Measurements from ENCODE around the gene RAB43.
"Not testable (repeated sequence)": the region's sequence is repeated elsewhere in the genome, so short reads cannot be mapped to it uniquely, and the experiment has no call there.

RAB43 gene

DNA sequence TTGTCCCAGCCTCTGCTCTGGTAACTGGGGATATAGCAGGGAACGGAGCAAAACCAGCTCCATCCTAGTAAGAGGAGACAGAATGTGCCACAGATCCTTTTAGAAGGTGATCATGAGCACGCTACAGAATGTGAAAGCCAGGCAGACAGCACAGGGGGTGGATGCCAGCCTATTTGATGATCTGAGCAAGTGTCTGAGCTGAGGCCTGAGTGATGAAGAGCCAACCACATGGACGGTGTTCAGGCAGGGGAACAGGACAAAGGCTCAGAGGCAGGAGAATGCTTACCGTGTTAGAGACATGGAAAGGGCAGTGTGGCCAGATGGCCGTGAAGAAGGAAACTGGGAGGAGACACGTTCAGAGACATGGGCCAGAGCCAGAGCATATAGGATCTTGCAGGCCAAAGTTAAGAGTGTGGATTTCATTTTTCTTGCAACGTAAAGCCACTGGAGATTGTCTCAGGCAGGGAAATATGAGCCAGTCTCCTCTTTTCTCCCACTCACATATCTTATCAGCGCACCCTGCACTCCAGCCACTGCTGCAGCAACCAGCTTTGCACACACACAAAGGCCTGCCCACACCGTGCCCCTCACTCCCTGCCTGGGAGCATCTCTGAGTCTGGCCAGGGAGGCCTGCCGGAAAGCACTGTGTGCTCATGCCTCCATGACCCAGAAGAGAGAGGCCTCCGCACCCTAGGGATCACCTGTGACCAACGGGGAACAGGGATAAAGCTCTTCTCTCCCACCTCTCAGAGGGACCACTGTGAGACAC, 20.1 kb downstream of the RAB43 start:
- DNase-seq (ENCODE audit: extremely low spot score, insufficient read length, low read depth) (no peak), FAIRE-seq (no peak)

DNA sequence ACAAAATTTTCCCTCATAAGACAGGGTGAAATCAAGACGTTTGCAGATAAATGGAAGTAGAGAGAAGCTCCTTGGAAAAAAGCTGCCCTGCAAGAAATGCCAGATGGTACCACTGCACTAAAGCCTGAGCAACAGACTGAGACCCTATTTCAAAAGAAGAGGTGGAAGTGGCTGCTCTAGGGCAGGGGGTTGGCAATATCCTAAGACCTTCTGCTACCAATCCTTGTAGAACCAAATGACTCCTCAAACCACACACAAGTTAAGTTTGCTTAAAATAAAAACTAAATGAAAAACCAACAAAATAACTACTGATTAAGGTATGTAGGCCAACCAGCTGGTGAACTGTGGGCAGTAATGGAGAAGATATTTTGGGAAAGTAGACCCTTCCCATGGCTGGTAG, 21.3 kb downstream of the RAB43 start:
- FAIRE-seq, result no peak
- DNase-seq (ENCODE audit: extremely low spot score, insufficient read length, low read depth), result no peak

DNA sequence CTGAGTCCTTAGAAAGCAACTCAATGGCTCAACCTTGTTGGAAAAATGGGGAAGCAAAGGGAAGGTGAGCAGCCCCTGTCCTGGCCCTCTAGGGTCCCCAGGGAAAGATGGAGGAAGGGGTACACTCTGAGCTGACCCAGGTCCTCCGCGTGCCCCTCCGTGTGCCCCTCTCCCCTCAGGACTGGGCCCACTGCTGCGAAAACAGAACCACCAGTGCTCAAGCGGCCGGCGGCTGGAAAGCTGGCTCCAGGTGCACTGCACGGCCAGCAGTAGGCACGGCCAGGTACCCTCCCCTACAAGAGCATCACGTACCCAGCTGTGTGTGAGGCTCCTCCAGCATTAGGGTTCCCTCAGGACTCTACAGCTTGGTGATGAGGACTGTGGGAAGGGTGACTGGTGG, 26.3 kb downstream of the RAB43 start:
- FAIRE-seq, result no peak
- no peak for DNase-seq (ENCODE audit: extremely low spot score, insufficient read length, low read depth)

DNA sequence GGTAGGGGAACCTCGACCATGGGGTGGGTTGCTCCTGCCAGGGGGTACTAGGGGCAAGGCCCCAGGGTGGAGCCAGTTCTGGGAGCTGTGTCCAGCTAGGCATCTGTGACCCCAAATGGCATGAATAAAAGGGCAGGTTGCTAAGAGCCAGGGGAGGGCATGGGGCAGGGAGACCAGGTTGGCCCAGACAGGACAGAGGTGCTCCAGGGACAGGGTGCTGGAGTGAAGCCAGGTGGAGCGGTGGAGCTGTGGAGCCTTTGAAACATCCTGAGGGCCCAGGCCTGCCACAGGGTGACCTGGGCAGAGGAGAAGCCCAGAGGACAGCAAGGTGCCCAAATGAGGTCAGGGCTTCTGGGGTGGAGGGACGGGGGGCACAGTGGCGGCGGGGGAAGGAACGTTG, 33.3 kb downstream of the RAB43 start:
- not testable (repeated sequence) for DNase-seq (ENCODE audit: extremely low spot score, insufficient read length, low read depth)
- peak; percentile 9 for FAIRE-seq

DNA sequence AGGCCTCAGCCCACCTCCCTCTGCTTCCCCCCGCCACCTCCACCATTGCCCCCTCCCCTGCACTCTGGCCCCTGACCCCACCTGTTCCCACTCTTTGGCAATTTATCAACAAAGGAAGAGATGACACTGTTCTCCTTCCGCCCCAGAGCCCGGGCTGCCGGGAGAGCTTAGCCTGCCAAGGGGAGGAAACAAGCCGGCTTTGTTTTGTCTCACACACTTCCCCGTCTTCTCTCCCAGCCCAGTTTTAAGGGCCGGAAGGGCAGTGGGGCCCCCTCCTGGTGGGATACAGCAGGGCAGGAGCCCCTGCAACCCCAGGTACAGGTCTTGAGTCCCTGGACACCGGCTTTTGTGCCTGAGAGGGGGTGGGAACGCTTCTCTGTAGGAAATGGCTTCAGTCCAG, 33.7 kb downstream of the RAB43 start:
- FAIRE-seq, result peak; percentile 79
- not testable (repeated sequence) for DNase-seq (ENCODE audit: extremely low spot score, insufficient read length, low read depth)

DNA sequence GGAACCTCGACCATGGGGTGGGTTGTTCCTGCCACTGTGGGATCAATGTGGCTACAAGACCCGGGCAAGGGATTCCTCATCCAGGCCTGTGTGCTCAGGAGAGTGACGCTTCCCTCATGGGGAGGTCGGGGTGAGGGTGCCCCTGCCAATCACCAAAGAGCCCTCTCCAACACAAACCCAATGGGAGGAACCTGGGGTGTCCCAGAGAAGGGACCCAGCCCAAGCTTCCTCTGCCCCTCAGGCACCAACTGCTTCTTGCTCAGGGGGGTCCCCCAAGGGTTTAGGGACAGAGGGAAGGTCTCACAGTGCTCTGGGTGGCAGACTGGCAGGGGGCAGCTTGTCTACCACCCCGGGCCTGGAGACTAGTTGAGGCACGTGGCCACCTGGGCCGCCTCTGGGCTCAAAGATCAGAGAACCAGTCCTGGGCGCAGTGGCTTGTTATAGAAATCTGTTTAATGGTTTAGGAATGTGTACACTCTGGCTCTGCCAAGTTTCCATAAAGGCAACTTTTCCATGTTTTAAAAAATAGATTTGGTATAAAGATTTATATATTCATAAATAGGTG, 34.4 kb downstream of the RAB43 start:
- FAIRE-seq (no peak), DNase-seq (ENCODE audit: extremely low spot score, insufficient read length, low read depth) (no peak)

DNA sequence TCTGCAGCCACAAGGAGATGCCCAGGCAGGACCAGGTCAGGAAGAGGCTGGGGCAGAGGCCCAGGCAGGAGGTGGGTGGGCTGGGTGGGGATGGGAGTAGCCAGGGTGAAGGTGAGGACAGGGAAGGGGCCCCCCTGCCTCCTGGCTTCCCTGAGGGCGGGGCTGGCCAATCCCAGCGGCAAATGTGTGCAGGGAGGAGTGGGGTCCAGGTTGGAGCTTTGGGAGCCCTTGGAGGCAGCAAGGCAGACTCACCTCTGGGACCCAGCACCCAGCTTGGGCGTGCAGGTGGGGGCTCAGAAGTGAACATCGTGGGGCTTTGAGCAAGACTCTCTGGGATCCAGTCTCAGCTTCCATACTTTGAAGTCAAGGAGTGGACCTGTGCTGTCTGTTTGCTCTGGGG, 35.8 kb downstream of the RAB43 start:
- FAIRE-seq, result no peak
- DNase-seq (ENCODE audit: extremely low spot score, insufficient read length, low read depth), result no peak

DNA sequence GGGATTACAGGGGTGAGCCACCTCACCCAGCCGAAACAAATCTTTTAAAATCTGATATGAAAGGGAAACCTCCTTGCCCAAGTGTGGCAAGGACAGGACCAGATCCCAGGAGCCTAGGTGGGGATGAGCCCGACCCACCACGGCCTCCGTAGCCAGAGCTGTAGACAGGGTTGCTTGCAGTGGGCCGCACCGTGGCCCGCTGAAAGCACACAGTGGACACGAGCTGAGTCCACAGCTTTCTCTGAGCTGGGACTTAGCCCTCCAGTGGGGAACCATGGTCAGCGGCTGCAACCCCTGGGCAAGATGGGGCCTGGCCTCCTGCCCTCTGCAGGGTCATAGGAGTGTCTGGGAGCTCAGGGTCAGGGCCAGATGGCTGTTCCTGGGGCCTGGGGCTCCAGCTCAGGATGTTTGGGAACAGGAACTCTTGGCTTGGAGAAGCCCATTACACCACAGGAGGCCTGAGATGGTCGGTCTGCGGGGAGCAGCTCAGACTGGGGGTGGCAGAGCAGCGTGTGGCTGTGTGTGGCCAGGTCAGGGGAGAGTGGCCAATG, 36.4 kb downstream of the RAB43 start:
- FAIRE-seq (no peak), DNase-seq (ENCODE audit: extremely low spot score, insufficient read length, low read depth) (no peak)

DNA sequence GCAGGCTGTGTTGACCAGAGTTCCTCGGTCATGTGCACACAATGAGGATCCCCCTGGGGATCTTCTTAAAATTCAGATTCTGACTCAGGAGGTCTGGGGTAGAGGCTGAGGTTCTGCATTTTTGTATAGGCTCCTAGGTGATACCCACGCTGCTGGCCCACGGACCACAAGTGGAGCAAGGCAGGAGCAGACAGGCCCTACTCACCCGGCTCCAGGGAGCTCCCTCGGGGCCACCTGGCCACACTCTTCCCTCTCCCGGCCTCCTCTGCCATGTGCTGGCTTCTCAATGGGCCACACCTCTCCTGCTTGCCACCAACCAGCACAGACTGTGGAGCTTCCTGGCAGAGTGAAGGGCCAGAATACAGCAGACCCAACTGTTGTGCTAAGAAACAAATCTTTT, 37.1 kb downstream of the RAB43 start:
- no peak for FAIRE-seq

DNA sequence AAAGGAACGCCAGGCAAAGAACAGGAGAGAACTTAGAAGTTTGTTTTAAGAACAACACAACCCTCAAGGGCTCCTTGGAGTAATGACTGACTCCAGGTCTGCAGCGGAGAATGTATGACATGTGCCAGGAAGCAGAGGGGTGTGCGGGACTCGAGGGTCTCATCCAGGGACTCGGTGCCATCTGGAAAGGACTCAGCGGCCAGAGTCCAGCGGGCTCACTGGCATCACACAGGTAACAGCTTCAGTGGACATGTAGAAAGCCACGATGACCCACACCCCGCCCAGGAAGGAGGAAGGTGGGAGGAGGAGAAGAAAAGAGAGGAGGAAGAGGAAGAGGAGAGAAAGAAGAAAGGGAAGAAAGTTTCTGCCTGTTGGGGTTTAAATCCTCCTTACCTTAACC, 39.6 kb downstream of the RAB43 start:
- DNase-seq (ENCODE audit: extremely low spot score, insufficient read length, low read depth) (no peak), FAIRE-seq (no peak)

More for the DNA sequence above, 37.1 kb downstream of the RAB43 start:
- DNase-seq (ENCODE audit: extremely low spot score, insufficient read length, low read depth), result no peak

DNA sequence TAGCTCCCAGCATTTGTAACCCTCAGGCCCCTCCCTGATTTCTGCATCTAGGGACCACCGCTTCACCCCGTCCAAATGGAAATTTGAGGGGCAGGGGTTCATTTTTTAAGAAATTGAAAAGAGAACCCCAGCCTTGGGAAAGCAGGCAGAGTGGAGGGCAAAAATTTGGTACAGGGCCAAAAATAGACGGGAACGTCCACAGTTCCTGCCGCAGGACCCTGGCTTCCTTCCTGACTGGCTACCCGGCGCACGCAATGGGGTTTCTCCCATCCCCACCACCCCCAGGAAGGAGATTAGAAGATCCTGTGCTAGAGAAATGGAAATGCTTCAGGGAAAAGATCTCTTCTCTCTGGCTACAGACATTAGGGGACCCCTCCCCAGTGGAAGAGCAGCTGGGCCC, 40.1 kb downstream of the RAB43 start:
- DNase-seq (ENCODE audit: extremely low spot score, insufficient read length, low read depth), result no peak
- FAIRE-seq, result no peak

DNA sequence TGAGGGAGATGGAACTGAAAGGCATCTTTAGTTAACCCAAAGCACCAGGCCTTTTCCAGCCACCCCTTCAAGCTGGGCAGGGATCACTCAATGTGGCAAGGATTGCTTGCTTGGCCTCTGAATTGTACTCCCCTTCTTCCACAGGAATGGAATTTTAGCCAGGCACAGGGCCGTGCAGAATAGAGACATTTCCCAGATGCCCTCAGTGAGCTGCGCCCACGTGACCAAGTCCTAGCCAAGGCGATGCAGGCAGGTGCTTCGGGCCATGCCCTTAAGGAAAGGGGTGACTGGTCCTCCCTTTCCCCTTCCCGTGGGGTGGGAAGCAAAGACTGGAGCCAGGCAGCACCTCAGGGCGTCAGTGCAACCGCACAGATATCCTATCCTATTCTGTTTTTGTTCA, 43.1 kb downstream of the RAB43 start:
- no peak for DNase-seq (ENCODE audit: extremely low spot score, insufficient read length, low read depth)
- no peak for FAIRE-seq

DNA sequence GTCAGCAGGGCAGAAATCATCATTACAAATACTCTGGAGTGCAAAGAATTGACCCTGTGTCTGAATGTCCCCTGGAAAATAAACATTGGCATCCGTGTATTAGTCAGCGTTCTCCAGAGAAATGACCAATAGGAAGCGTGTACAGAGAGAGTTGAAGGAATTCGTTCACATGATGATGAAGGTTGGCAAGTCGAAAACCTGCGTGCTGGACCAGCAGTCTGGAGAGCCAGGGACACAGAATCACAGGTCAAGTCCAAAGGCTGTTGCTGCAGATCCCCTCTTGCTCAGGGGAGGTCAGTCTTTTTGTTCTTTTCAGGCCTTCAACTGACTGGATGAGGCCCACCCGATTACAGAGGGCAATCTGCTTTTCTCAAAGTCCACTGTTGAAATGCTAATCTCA, 44.4 kb downstream of the RAB43 start:
- FAIRE-seq (no peak), DNase-seq (ENCODE audit: extremely low spot score, insufficient read length, low read depth) (no peak)

DNA sequence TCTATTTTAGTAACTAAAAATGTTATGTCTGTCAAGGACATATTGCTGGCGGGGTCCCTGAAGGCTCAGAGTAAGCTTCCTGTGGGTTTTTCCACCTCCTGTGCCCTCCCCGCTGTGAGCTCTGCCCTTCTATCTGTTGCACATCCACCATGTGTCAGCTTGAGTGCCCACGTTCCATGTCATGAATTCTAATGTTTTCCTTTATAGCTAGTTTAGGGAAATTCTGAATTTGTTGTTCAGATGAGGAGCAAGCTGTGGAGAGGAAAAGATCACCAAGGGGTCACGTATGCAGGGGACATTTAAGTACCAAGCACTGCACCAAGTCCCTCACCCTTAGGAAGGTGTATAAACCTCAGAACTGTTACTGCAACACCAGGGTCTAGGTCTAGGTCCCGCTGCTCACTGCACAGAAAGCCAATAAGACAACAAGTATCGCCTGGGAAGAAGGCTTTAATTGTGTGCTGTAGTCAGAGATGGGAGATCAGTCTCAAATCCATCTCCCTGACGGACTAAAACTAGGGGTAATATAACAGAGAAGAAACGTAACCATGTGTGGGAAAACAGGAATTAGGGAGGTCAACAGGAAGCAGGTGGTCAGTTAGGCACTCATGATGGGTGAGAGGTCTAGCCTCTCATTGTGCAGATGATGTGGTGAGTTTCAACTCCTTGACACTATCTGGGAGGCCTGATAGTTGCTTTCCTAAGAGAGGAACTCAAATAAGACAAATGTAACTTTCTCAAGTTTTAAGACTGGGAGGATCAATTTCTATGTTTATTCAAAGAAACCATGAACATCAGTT, 51.3 kb downstream of the RAB43 start:
- FAIRE-seq (no peak), DNase-seq (ENCODE audit: extremely low spot score, insufficient read length, low read depth) (no peak)

DNA sequence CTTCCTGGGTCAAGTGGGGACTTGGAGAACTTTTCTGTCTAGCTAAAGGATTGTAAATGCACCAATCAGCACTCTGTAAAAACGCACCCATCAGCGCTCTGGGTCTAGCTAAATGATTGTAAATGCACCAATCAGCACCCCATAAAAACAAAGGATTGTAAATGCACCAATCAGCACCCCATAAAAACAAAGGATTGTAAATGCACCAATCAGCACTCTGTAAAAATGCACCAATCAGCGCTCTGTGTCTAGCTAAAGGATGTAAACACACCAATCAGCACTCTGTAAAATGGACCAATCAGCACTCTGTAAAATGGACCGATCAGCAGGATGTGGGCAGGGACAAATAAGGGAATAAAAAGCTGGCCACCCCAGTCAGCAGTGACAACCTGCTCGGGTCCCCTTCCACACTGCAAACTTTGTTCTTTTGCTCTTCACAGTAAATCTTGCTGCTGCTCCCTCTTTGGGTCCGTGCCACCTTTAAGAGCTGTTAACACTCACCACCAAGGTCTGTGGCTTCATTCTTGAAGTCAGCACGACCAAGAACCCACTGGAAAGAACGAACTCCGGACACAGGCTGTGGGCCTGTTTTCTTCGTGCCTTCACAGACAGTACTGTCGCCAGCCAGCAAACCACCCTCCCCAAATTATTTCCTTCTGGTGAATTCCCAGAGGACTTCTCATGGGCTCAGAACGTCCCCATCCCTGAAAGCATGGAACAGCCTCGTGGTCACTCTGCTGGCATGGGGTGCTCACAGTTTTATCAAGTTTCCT, 52.1 kb downstream of the RAB43 start:
- FAIRE-seq; DNase-seq (ENCODE audit: extremely low spot score, insufficient read length, low read depth): not testable (repeated sequence)

DNA sequence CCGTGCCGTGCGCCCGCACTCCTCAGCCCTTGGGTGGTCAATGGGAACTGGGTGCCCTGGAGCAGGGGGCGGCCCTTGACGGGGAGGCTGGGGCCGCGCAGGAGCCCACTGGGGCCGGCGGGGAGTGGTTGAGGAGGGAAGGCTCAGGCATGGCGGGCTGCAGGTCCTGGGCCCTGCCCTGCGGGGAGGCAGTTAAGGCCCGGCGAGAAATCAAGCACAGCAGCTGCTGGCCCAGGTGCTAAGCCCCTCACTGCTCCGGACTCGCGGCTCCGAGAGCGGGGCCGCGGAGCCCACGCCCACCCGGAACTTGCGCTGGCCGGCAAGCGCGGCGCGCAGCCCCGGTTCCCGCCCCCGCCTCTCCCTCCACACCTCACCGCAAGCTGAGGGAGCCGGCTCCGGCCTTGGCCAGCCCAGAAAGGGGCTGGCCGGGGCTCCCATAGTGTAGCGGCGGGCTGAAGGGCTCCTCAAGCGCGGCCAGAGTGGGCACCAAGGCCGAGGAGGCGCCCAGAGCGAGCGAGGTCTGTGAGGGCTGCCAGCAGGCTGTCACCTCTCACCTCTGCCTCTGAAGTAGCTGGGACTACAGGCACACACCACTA, 53.2 kb downstream of the RAB43 start:
- FAIRE-seq (no peak), DNase-seq (ENCODE audit: extremely low spot score, insufficient read length, low read depth) (no peak)

DNA sequence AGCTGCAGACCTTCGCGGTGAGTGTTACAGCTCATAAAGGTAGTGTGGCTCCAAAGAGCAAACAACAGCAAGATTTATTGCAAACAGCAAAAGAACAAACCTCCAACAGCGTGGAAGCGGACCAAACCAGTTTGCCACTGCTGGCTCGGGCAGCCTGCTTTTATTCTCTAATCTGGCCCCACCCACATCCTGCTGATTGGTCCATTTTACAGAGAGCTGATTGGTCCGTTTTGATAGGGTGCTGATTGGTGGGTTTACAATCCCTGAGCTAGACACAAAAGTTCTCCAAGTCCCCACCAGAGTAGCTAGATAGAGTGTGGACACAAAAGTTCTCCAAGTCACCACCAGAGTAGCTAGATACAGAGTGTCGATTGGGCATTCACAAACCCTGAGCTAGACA, 53.9 kb downstream of the RAB43 start:
- DNase-seq (ENCODE audit: extremely low spot score, insufficient read length, low read depth), result not testable (repeated sequence)

DNA sequence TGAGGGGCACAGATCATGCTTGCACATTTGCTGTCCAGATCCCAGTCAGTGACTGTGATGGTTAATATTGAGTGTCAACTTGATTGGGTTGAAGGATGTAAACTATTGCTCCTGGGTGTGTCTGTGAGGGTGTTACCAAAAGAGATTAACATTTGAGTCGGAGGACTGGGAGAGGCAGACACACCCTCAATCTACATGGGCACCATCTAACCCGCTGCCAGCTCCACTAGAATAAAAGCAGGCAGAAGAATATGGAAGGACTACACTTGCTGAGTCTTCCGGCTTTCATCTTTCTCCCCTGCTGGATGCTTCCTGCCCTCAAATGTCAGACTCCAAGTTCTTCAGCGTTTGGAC, 55.9 kb downstream of the RAB43 start:
- no peak for DNase-seq (ENCODE audit: extremely low spot score, insufficient read length, low read depth)
- no peak for FAIRE-seq

More for the DNA sequence above, 53.9 kb downstream of the RAB43 start:
- FAIRE-seq, result not testable (repeated sequence)

DNA sequence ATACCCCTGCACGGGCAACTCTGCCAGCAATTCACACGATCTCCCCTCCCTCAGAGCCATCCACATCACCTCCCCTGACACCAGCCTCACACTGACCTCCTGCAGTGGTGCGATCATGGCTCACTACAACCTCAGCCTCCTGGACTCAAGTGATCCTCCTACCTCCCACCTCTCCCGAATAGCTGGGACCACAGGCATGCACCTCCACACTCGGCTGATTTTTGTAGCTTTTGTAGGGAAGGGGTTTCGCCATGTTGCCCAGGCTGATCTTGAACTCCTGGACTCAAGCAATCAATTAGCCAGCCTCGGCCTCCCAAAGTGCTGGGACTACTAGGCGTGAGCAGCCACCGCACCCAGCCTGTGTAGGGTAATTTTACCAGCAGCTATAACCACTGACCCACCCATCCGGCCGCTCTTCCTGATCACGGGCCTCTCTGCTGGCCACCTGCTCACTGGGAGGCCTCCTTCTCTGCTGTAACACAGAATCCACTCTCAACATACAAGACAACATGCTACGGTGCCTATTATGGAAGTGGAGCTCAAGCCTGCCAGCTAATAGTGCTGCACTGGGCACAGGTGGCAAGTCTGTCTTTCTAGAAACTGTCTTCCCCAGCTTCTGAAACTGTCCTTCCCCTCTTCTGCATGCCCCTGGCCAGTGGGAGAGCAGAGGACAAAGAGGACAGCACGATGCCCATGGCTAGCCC, 56.4 kb downstream of the RAB43 start:
- no peak for FAIRE-seq
- no peak for DNase-seq (ENCODE audit: extremely low spot score, insufficient read length, low read depth)
